Measurements from ENCODE around the gene MICAL3. TPM values are rescaled to one million over a fixed set of nuclear protein-coding genes. Genes with fewer than 3 reads are reported as not detected.

Gene MICAL3
- polyA plus RNA-seq, 2 of the 4 experiments (the other 2 are of a cell fraction) = 20.5 to 30.1 TPM

- TF ChIP-seq REST (IDR thresholded peaks at IDR 0.05) (no peak), NFE2L2 (conservative IDR thresholded peaks at IDR 0.05; ENCODE audit: low read length) (no peak)
These were observed 46.4 kb upstream of the MICAL3 start (continued) for GRCh38 chr22:18070556-18071306.

GRCh38 chr22:18070041-18070440 lies 45.7 kb upstream of the MICAL3 start:
- no peak overlapping the region; a peak in 1 of 6 replicates for H3K27ac ChIP-seq
- WGBS (ENCODE audit: missing lambda C conversion rate) = 94% methylated on average over 4 of the region's 4 CpGs
- CTCF ChIA-PET = interaction anchor here (0.8 to 1.0 kb wide), 2 partner anchors 34 to 69 kb away, joined by 3 to 4 read pairs; no protein-coding TSS in a partner anchor
- peaks cover 15% of the 10 kb centered on the region for H3K4me1 ChIP-seq
- FAIRE-seq (no peak), DNase-seq (ENCODE audit: low read depth in 1 of 2, low spot score in 1 of 2) (no peak), ATAC-seq (no peak)
- no peaks in the 10 kb centered on the region for H3K9me3 ChIP-seq
- no peak for TF ChIP-seq TP53 (CRISPR knock-in tag; IDR thresholded peaks at IDR 0.05)
- TF ChIP-seq KDM5A (IDR thresholded peaks at IDR 0.05) = no peak
- no peak for TF ChIP-seq ZC3H11A (IDR thresholded peaks at IDR 0.05)
- no peak for TF ChIP-seq ZNF302 (CRISPR knock-in tag; IDR thresholded peaks at IDR 0.05)
- no peak for TF ChIP-seq MYC (IDR thresholded peaks at IDR 0.05; ENCODE audit: borderline replicate concordance, low read length)
- TF ChIP-seq POLR2A (IDR thresholded peaks at IDR 0.05; ENCODE audit: low read length) = no peak
- POLR2A ChIA-PET = no interaction called here
- no peak overlapping the region for H3K4me3 ChIP-seq
- H3K4me2 ChIP-seq = no peak overlapping the region

GRCh38 chr22:18069041-18069440 lies 44.7 kb upstream of the MICAL3 start:
- Histone ChIP-seq H3K4me1 (peaks cover 20% of the 10 kb centered on the region), H3K27ac (peak overlapping the region; percentile 34 to 42; a peak in 3 of 6 replicates), H3K4me2 (no peak overlapping the region), H3K4me3 (no peak overlapping the region), H3K9me3 (no peaks in the 10 kb centered on the region)
- ChIA-PET CTCF (interaction anchor here (0.7 to 1.4 kb wide), 2 partner anchors 45 to 68 kb away, joined by 3 to 5 read pairs; partner anchors contain the start of gene MICAL3), POLR2A (no interaction called here)
- 90% methylated on average over 2 of the region's 2 CpGs for WGBS (ENCODE audit: missing lambda C conversion rate)
- ATAC-seq (no peak), DNase-seq (ENCODE audit: low read depth in 1 of 2, low spot score in 1 of 2) (no peak), FAIRE-seq (no peak)
- no peak for TF ChIP-seq CEBPB (IDR thresholded peaks at IDR 0.05)
- TF ChIP-seq ZFP36 (IDR thresholded peaks at IDR 0.05; ENCODE audit: borderline replicate concordance, partially characterized antibody) = no peak
- TF ChIP-seq ZSCAN20 (CRISPR knock-in tag; IDR thresholded peaks at IDR 0.05) = no peak
- TF ChIP-seq JUN (IDR thresholded peaks at IDR 0.05) = no peak
- TF ChIP-seq SMC3 (IDR thresholded peaks at IDR 0.05) = no peak
- no peak for TF ChIP-seq FOSB (CRISPR knock-in tag; IDR thresholded peaks at IDR 0.05)
- TF ChIP-seq ELK1 (IDR thresholded peaks at IDR 0.05; ENCODE audit: low read depth, low read length) = no peak
- TF ChIP-seq CHD4 (IDR thresholded peaks at IDR 0.05; ENCODE audit: borderline replicate concordance) = no peak
